Measurements from ENCODE around the gene IGIP. TPM values are rescaled to one million over a fixed set of nuclear protein-coding genes. Genes with fewer than 3 reads are reported as not detected.
A peak's percentile ranks its signal among the peaks of the same experiment; 100 is the strongest.

The IGIP gene
- total RNA-seq, 1 experiment from 2014 or later, result 1.7 TPM

DNA sequence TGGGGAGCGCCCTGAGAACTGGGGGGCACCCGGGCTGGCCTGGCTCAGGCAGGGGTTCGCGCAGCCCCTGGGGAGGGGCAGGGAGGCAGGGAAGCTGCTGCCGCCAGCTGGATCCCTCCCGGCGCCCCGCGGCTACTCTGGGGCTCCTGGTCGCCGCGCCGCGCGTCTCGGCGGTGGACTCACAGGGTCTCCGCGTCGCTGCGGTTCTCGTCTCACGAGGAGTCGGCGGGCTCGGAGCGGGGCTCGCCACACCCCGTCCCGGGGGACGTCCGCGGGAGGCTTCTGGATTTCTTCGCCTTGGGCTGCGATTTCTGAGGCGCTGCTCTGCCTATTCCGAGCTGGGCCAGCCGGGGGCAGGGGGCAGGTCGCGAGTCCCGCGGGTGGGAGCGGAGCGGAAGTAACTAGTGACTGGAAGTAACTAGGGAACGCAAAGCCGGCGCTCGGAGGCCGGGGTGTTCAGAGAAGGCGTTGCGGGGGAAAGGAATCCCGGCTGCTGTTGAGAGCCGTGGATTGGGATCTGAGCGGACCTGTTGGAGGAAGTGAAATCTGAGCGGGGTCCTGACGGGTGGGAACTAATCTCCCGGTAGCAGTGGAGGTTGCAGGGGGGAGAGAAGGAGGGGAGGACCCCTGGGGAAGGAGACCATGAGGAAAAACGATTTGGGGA lies 49.8 kb downstream of the IGIP start (continued):
- TF ChIP-seq ATF2 (CRISPR knock-in tag; IDR thresholded peaks at IDR 0.05; ENCODE audit: borderline replicate concordance, low read depth), result no peak
- no peak for TF ChIP-seq FOXJ3 (CRISPR knock-in tag; IDR thresholded peaks at IDR 0.05; ENCODE audit: borderline replicate concordance)

GRCh38 chr5:140176031-140176387 lies 50.3 kb downstream of the IGIP start:
- Mint-ChIP-seq H3K4me1 (peaks cover 11% of the 10 kb centered on the region), H3K36me3 (no peaks in the 10 kb centered on the region), H3K27me3 (ENCODE audit: low read depth) (peaks cover 11% of the 10 kb centered on the region; the same call in 1 of the 2 replicates), H3K9me3 (no peaks in the 10 kb centered on the region), H3K27ac (peak overlapping the region; percentile 85), H3K4me3 (peak overlapping the region; percentile 87)
- ChIA-PET POLR2A (interaction anchor here (1.3 kb wide), 1 partner anchor 65 kb away, joined by 3 read pairs; no protein-coding TSS in a partner anchor), CTCF (interaction anchor here (1.0 to 3.0 kb wide), 3 partner anchors 64 to 170 kb away, joined by 4 to 13 read pairs (median 6); partner anchors contain the start of gene HBEGF)
- no peak for ATAC-seq
- no peak for DNase-seq (ENCODE audit: low spot score)
- TF ChIP-seq IRF1 (CRISPR knock-in tag; IDR thresholded peaks at IDR 0.05), result no peak
- TF ChIP-seq ARID4B (CRISPR knock-in tag; IDR thresholded peaks at IDR 0.05; ENCODE audit: borderline replicate concordance), result no peak
- TF ChIP-seq NR1H2 (CRISPR knock-in tag; IDR thresholded peaks at IDR 0.05), result no peak
- TF ChIP-seq TP53 (CRISPR knock-in tag; IDR thresholded peaks at IDR 0.05), result no peak

GRCh38 chr5:140178086-140178410 lies 52.3 kb downstream of the IGIP start:
- Mint-ChIP-seq H3K4me1 (peaks cover 22% of the 10 kb centered on the region), H3K27me3 (ENCODE audit: low read depth) (0 out of 2 replicates have a peak, but pooled peaks cover 4% of the 10 kb centered on the region), H3K9me3 (no peaks in the 10 kb centered on the region), H3K4me3 (no peak overlapping the region), H3K36me3 (no peaks in the 10 kb centered on the region), H3K27ac (no peak overlapping the region)
- ATAC-seq (no peak), DNase-seq (ENCODE audit: low spot score) (no peak)
- TF ChIP-seq ZNF219 (CRISPR knock-in tag; IDR thresholded peaks at IDR 0.05; ENCODE audit: borderline replicate concordance), result no peak
- TF ChIP-seq OVOL2 (CRISPR knock-in tag; IDR thresholded peaks at IDR 0.05; ENCODE audit: borderline replicate concordance), result no peak
- ChIA-PET POLR2A (no interaction called here), CTCF (interaction anchor here (1.0 to 1.7 kb wide), 3 partner anchors 28 to 209 kb away, joined by 3 read pairs; partner anchors contain the start of gene HBEGF)

DNA sequence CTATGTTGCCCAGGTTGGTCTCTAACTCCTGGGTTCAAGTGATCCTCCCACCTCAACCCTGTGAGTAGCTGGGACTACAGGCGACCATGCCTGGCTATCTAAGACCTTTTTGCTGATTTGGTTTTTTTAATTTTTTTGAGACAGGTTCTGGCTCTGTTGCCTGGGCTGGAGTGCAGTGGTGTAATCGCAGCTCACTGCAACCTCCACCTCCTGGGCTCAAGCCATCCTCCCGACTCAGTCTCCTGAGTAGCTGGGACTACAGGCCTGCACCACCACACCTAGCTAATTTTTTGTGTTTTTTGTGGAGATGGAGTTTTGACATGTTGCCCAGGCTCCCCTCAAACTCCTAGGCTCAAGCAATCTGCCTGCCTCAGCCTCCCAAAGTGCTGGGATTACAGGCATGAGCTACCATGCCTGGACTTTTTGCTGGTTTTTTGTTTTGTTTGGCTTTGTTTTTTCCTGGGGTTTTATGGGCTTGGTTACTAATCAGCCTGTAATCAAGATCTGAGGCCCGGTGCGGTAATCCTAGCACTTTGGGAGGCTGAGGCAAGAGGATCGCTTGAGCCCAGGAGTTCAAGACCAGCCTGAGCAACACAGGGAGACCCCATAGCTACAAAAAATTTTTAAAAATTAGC lies 52.9 kb downstream of the IGIP start:
- peaks cover 27% of the 10 kb centered on the region for H3K4me1 Mint-ChIP-seq
- H3K9me3 Mint-ChIP-seq, result no peaks in the 10 kb centered on the region
- ATAC-seq (no peak), DNase-seq (ENCODE audit: low spot score) (no peak)
- H3K36me3 Mint-ChIP-seq, result no peaks in the 10 kb centered on the region
- H3K27ac Mint-ChIP-seq, result no peak overlapping the region
- no peak overlapping the region for H3K4me3 Mint-ChIP-seq
- CTCF ChIA-PET, result interaction anchor here (1.5 to 1.7 kb wide), 2 partner anchors 27 to 210 kb away, joined by 3 read pairs; no protein-coding TSS in a partner anchor
- no peaks in the 10 kb centered on the region for H3K27me3 Mint-ChIP-seq (ENCODE audit: low read depth)
- POLR2A ChIA-PET, result no interaction called here
- TF ChIP-seq E2F4 (CRISPR knock-in tag; IDR thresholded peaks at IDR 0.05; ENCODE audit: borderline replicate concordance, low read depth) (no peak), SMAD4 (CRISPR knock-in tag; IDR thresholded peaks at IDR 0.05) (no peak), ZNF396 (CRISPR knock-in tag; IDR thresholded peaks at IDR 0.05; ENCODE audit: borderline replicate concordance) (no peak), CTCF (IDR thresholded peaks at IDR 0.05) (no peak), RORB (CRISPR knock-in tag; IDR thresholded peaks at IDR 0.05) (no peak), GABPB1 (CRISPR knock-in tag; IDR thresholded peaks at IDR 0.05) (no peak), NR2C2 (CRISPR knock-in tag; IDR thresholded peaks at IDR 0.05) (no peak)
- TF ChIP-seq, protein P1, sequence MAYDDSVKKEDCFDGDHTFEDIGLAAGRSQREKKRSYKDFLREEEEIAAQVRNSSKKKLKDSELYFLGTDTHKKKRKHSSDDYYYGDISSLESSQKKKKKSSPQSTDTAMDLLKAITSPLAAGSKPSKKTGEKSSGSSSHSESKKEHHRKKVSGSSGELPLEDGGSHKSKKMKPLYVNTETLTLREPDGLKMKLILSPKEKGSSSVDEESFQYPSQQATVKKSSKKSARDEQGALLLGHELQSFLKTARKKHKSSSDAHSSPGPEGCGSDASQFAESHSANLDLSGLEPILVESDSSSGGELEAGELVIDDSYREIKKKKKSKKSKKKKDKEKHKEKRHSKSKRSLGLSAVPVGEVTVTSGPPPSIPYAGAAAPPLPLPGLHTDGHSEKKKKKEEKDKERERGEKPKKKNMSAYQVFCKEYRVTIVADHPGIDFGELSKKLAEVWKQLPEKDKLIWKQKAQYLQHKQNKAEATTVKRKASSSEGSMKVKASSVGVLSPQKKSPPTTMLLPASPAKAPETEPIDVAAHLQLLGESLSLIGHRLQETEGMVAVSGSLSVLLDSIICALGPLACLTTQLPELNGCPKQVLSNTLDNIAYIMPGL (CRISPR knock-in tag; IDR thresholded peaks at IDR 0.05), result no peak

All from WTC11 (cell line).